Germinal center (tissue), 1 donor: ENCODE measurements around the gene ZMIZ1.
A peak's percentile ranks its signal among the peaks of the same experiment; 100 is the strongest.

ENCODE experiments used
- DNase-seq: peaks from one replicate; pipeline ENCODE4 v3.0.0; 2012; ENCODE audit warnings: mixed read lengths, low spot score

Gene ZMIZ1

DNA sequence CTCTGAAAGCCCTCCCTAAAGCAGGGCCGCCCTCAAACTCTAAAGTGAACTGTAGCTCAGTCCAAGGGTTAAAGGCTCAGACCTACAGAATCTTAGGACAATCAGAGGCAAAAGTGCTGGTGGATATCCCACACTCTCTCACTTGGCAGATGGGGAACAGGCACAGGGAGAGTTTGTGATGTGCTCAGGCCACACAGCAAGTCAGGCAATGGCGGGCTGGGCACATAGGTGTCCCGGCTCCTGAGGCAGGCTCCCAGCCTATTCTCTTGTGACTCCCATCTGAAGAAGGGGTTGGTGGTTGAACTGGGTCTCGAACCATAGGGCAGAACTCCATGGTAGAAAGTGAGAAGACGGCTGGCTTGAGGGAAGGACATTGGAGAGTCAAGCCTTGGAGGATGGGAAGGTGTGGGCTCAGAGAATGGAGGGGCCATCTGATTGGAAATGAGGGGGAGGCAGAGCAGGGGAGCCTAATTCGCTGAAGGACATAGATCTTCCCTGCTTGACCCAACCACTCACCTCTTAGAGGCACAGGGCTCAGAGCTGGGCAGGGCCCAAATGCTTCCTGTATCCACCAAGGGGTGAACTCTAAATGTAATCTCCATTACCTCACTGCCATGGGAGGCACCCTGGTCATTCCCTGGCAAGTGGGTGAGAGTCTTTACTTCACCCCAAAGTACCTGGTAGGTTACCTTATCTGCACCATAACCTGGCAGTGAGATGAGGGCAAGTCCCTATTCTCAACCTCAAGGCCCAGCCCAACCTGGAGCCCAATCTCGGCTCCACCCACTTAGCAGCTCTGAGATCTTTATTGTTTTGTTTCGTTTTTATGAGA lies 4.9 kb upstream of the ZMIZ1 start:
- no peak for DNase-seq

DNA sequence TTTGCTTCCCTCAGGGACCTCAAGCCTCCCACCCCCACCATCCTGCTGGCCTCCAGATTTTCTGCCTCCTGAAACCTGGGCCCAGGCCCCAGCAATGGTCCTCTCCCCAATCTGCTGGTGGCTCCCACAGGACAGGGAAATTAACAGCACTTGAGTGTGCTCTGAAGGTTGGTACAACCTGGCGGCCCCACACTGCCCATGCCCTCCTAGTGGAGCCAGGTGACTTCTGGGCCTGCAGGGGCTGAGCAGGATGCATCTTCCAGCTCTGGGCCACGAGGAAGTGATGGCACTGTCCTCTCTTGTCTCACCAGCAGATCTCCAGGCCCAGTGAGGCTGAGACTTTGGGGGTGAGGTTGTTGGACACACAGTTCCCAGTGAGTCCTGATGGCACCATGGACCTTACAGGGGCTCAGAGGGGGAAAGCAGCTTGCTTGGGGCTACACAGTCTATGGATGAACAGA lies 3.6 kb upstream of the ZMIZ1 start:
- DNase-seq: no peak

DNA sequence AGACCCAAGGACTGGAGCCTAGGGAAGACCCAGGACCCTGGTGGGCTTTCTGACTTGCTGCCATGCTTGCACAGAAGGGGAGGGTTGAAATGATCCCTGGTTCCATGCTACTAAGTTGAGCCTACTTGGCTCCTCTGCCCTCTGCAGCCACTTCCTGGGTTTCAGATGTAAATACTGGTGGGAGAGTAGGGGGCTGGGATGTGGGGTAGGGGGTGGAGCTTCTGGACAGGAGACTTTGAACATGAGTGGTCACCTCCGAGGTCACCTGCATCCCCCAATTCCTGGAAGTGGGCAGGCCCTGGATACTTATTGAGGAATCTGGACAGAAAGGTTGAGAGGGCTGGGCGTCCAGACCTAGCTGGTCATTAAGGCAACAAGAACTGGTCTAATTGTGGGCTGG lies 2.9 kb upstream of the ZMIZ1 start:
- DNase-seq: no peak

GRCh38 chr10:79066411-79067240 lies 2.1 kb upstream of the ZMIZ1 start:
- no peak for DNase-seq

- peak; percentile 87 for DNase-seq
Observed at GRCh38 chr10:79067241-79068202, 1.2 kb upstream of the ZMIZ1 start.

DNA sequence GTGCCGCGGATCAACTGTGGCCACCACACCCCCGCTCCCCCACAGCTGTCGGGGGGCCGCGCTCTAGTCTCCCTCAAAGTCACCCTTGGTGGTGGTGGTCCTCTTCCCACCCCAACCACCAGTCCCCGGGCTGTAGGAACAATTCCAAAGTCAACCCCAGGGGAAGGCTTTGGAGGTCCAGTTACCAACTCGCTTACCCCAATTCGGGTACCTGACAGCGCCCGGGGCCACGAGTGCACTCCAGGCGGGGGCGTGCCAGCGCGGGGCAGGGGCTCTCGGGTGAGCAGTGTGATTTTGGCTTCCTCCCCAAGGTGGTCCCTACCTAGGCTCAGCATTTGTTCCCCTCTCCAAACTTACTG lies 584 bp upstream of the ZMIZ1 start:
- DNase-seq: no peak

GRCh38 chr10:79069325-79070080 lies 737 bp downstream of the ZMIZ1 start:
- peak; percentile 47 for DNase-seq

DNA sequence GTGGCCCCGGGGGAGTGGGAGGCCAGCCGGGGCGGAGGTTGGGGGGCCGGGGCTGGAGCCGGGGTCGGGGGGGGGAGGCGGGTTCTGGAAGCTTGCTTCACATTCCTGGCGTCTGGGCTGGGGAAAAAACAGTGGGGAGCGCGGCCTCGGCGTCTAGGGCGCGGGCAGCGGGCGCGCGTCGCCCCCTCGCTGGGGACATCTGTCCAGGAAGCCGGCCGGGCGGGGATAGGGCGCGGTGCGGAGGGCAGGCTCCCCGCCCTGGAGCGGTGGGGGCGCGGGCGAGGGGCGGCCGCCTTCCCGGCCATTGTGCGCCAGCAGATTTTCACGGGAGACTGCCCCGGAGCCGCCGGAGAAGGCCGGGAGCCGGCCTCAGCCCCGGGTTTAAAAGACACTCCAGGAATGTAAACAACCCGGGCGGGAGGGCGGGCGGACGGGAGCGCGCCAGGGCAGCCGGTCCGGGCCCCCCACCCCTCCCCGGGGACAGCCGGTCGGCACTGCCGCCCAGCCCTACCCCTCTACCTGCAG lies 1.4 kb downstream of the ZMIZ1 start:
- no peak for DNase-seq

DNA sequence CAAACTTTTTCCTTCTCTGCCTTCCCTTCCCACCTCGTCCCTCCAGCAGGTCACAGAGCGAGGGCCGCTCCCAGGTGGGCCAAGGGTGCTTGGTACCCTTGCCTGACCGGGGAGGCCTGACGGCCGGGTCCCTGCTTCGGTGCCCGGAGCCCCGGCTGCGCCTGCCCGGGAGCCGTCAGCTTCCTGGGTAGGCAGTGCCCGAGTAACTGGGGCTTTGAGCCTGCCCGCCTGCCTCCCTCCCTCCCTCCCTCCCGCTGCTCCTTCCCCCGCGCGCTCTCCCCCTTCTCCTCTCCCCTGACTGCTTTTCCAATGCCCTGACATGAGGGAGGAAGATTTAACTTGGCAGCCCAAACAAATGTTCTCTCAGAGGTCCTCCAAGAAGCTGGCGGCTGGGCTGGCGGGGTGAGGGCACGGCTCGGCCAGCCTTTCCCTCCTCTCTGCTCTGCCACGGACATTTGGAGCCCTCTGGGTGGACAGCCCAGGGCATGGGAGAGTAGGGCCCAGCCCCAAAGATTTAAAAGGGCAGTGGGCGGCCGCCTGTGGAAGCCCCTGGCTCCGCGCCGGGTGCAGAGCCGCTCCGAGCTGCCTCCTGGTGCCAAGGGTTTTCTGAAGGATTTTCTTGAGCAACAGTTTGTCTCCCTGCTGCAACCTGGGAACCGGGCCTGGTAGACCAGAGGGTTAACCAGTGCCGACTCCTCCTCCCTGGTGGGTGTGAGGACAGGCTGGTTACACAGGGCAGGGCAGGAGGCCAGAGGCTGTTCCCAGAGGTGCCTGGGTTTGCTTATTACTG lies 2.0 kb downstream of the ZMIZ1 start:
- DNase-seq: no peak

- DNase-seq: no peak
Observed at GRCh38 chr10:79071396-79071923, 2.7 kb downstream of the ZMIZ1 start.

GRCh38 chr10:79072041-79072441 lies 3.3 kb downstream of the ZMIZ1 start:
- no peak for DNase-seq

DNA sequence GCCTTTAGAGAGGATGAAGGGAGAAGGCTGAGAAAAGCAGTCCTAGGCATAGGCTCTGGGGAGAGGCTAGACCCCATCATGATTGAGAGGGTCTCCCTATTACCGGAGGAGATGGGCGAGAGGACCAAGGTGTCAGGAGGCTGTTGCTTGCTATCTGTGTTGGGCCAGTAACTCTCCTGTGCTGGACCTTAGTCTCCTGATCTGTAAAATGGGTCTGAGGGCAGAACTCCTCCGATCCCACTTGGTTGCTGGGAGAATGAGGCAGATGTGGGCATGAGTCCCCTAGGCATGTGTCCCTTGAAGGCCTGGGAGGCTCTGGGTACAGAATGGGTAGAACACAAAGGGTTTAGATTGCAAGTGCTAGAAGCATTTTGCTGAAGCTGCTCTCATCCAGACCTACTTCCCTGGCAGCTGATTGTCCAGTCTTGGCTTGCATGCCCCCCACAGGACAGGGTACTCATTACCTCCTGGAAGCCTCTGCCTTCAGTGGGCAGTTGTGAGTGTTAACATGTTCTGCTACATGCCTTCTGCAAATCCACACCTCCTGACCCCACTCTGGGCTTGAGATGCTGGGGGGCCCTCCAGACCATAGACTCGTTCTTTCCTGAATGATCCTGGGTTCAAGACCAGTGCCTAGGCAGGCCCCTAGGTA lies 4.4 kb downstream of the ZMIZ1 start:
- no peak for DNase-seq

DNA sequence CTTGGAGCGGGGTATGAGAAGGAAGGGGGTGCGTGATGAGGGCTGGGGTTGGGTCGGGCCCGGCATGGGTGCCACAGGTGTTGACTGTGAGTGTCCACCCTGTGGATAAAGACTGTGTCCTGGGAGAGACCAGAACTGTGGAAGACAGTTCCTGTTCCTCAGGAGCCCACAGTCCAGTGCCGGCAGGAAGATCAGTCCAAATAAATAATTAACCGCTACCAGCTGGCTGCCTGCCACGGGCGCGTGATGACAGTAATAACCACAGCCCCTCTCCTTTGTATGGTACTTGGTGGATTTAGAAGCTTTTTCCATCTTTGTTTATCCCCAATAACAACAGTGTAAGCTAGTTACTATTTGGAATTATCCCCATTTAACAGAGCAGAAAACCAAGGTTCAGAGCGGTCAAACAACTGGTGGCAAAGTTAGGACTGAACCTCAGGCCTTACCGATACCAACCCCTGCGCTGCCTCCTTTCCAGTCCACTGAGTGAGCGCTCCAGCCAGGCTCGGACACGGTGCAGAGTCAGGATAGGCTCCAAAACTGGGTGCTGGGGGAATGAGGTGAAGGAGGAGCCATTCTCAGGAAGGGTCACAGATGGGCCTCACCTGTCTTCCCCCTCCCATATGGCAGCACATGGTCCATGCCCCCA lies 5.1 kb downstream of the ZMIZ1 start:
- DNase-seq: no peak

DNA sequence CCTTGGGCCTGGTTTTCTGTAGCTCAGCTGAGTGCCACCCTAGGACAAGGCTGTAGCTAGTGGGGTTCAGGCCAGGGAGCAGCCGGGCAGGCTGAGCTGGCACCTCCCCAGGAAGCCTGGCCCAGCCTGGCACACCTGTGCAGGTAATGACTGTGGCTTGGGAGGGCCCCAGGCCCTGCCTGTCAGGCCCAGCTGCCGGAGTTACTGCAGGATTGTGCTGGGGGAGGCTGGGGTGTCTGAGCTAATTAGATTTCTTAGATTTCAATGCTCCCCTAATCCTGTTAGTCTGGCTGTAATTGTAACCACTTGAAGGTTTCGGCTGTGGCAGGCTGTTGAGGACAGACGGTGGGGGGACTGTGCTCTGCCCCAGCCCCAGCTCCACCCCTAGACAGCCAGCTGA lies 6.0 kb downstream of the ZMIZ1 start:
- DNase-seq: no peak

DNA sequence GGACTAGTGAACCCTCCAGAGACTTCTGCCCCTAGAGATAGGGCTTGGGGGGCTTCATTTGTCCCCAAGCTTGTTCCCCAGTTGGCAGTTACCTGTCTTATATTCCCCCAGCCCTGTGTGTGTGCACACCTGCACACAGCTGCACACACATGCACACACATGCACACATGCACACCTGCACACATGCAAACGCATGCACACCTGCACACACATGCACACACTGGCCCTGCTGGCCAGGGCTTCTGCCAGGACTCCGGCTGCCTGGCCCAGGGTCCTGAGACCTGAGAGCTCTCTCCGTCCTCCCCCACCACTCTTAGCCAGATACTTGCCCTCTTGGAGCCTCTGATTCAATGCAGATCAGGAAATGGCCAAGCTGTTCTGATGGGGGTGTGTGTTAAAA lies 6.7 kb downstream of the ZMIZ1 start:
- no peak for DNase-seq

DNA sequence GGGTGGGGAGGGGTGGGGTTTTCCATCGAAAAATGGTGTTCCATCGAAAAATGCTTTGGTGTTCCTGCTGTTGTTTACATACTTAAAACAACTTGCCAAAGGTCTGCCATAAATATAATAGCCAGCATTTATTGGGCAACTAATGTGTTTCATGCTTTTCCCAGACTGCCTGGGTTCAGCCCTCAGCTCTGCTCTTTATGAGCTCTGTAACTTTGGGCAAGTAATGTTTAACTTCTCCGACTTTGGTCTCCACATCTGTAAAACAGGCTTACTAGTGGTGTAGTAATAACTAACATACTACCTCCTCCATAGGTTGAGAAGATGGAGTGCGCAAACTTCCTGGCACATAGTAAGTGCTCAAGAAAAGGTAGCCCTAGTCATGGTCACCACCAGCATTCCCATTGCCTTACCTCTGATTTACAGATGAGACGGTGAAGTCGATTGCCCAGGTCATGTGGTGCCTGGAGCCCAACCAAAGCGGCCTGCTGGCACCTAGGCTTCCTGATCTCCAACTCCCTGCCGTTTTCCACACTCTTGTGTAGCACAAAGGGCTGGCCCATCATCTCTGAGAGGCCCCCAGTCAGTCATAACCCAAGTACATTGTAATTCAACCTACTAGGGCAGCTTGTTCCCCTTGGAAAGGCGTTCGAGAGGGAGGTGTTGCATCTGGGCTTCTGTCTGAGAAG lies 8.9 kb downstream of the ZMIZ1 start:
- DNase-seq: no peak

DNA sequence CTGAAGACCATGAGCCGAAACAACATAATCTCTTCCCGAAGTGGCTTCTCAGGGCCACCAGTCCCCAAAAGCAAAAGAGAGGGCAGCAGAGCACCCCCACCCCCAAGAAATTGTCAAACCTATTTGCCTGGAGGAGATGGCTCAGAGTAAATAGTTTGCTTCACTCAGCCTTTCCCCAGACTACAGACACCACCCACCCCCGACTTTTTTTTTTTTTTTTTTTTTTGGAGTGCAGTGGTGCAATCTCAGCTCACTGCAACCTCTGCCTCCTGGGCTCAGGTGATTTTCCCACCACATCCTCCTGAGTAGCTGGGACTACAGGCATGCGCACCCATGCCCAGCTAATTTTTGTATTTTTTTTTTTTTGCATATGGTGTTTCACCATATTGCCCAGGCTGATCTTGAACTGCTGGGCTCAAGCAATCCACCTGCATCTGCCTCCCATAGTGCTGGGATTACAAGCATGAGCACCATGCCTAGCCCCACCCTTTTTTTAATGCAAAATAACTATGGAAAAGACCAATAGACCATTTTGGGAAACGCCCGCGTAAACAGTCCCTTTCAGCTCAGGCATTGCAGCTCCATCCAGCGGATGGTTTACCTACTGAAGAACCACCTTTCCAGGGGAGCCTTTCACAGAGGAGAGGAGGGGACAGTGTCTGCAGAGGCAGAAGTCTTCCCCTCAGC lies 9.7 kb downstream of the ZMIZ1 start:
- no peak for DNase-seq

DNA sequence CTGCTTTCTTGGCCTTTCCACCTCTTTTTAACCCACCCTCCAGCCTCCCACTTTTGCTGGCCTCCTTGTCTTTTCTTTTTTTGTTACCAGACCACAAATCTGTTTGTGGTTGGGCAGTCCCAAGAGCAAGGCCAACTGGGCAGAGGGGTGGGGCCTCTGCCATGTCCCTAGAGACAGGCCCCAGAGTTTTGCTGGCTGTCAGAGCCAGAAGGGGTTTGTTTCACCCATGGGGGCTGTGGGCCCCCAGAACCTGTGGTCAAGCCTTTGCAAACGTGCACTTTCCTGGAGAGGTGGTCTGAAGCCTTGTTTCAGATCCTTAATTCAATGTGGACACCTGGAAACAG lies 10.3 kb downstream of the ZMIZ1 start:
- no peak for DNase-seq
